Mesenteric fat pad (tissue), 1 donor: ENCODE results near the gene LAYN. TPM values are rescaled to one million over a fixed set of nuclear protein-coding genes. Genes with fewer than 3 reads are reported as not detected.

Experiments used
- DNase-seq: peaks from one replicate; pipeline ENCODE4 v3.0.0-alpha.2; 2020; ENCODE audit warnings: low spot score
- total RNA-seq: library from RNA; stranded (reverse); fragmentation: NEBNext Ultra II Directional; extraction: Animal tissue kit (Norgen Biotek cat#: 25700); gene quantifications from one replicate; pipeline ENCODE4 v1.2.1, GENCODE V29; 2021
- donor health status: DM: yes; HTN: yes; CAD: no.

Gene LAYN
- total RNA-seq, 1 donor from 2014 or later: 7.1 TPM

DNA sequence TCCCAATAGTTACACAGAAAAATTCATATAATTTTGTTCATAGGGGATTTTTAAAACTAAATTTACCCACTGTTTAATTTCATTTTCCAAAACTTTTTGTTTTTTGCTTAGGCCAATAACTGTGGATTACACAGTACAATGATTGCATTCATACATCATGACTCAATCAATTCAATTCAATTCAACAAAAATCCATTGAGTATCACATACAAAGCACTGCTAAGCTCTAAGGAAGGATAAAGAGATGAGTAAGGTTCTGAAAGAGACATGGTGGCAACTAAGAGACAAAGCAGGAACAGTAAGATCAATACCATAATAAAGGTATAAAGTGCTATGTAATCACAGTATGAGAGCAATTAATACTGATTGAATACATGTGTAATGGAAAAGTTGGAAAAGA, 9.4 kb upstream of the LAYN start:
- DNase-seq: no peak

DNA sequence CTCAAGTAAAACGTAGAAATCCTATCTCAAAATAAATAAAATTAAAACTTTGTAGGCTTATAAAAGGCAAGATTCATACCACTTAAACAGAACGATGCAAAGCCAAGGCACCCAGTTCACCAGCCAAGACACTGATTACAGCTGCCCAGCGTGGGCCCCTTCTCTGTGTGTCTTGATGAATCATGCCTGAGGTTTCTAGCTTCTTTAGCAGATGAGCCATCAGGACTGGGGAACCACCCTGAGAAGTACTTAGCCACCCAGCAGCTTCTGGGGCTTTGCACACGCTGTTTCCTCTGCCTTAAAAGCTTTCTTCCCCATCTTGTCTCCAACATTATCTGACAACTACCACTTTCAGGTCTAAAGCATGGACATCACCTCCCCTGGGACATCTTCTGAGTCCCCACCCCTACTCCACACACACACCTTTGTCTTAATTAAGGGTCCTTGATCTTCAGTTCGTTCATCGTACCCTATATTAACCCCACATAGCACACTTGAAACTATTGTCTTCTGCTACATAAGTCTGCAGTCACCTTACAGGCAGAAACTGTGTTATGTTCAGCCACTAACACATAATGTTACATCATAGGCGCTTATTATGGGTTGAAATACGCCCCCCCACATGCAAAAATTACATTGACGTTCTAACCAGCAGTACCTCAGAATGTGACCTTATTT, 8.7 kb upstream of the LAYN start:
- DNase-seq: no peak

DNA sequence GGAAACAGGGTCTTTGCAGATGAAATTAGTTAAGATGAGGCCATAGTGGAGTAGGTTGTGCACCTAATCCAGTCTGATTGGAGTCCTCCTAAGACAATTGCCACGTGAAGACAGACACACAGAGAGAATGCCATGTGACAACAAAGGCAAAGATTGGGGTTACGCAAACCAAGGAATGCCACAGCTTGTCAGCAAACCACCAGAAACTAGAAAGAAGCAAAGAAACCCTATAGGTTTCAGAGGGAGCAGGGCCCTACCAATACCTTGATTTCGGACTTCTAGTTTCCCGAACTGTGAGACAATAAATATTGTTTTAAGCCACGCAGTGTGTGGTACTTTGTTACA, 8.2 kb upstream of the LAYN start:
- DNase-seq: no peak

DNA sequence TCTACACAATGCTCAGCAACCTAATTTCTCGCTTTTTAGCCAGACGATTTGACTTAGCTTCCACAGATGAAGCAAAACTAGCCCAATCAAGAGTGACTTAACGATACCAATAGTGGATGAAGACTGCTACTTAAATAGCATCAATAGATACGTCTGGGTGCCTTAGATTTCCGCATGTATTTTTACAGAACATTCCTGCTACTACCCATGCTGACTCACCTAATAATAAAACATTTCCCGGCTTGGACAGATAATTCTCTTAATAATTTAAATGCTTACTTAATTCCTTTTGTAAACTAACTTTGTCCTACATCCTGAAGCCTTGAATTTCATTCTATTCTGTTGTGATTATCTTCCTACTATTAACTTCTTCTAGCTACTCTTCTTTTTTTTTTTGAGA, 5.2 kb upstream of the LAYN start:
- no peak for DNase-seq

DNA sequence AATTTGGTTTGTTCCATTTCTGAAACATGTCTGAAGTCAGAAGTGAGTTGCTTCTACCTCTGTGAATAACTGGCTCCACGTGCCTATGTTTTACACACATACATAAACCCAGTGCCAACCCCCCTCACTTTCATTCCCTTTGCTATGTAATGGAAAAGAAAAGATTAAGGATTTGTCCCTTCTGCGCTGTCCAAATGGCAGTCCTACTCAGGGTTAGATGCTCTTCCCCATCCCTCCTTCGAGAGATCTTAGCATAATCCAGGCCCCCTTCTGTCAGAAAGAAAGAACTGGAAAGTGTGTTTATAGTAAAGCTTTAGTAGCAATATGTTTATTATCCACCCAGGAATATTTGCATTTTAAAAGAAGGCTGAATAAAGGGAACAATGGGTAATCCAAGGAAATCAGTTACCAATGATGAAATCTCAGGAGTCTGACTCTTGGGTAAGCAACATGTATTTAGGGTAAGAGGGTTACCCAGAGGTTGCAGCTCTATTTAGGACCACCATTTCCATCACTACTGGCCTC, 3.1 kb upstream of the LAYN start:
- no peak for DNase-seq

DNA sequence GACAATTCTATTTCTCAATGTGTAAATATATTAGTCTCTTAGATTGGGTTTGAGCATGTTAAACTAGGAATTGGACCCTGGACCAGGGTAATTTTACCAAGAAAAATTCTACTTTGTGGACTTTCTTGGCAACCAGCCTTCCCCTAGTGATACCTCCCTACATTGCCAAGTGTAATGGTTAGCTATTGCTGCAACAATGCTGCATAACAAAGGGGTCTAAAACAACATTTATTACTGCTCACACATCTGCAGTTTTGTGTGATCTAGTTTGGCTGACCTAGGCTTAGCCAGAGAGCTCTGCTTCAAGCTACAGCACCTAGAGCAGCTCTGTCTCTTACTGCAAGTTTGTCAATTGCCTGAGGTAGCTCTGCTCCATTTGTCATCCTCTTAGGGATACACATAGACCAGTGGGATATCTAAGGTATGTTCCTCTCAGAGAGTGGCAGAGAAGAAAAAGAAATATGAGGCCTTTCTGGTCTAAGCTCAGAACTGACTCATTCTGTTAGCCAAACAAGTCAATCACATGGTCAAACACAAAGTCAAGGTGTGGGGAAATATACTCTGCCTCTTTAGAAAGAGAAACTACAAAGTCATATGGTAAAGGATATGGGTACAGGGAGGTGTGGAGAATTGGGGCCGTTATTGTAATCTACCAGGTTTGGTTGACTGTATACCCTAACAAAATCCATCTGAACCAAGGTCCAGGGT, 2.0 kb upstream of the LAYN start:
- no peak for DNase-seq

DNA sequence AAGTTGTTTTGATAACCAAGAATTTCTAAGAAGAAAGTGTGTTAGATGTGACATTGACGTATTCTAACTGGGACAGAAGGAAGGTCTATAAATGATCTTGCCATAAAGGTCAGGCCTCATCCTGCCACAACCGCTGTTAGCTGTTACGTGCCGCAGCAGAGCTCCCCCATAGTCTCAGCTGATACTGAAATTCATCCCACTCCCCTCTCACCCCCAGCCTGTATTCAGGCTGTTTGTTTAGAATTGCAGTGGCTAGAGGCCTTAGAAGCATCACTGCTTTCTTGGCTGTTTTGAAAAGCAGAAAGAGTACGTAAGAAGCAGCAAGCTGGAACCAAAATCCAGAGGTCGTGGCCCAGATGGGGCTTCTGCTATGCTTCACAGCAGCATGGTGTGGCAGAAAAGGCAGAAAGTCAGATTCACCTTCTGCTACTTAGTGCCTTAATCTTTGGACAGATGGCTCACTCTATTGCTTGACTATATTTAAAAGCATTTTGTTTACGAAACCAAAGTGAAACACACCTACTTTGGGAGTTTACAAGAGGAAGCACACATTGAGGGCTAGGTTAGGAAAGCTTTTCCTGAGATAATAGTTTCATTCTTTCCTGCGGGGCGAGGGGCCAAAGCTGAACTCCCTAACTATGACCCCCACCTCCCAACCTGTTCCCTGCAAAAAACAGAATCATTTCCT, 950 bp upstream of the LAYN start:
- DNase-seq: no peak

DNA sequence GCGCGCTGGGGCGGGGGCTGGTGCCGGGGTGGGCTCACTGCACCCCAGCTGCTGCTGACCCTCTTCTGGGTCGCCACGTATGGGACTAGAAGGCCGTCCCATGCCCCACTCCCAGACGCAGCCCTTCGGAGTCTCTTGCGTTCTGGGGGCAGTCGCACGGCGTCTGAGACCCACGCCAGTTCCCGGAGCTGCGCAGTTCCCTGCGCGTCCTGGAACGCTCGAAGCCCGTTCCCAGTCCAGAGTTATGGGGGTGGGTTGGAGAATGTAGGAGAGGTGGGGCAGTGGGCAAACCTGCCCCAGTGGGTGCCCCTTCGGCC, 375 bp downstream of the LAYN start:
- no peak for DNase-seq

DNA sequence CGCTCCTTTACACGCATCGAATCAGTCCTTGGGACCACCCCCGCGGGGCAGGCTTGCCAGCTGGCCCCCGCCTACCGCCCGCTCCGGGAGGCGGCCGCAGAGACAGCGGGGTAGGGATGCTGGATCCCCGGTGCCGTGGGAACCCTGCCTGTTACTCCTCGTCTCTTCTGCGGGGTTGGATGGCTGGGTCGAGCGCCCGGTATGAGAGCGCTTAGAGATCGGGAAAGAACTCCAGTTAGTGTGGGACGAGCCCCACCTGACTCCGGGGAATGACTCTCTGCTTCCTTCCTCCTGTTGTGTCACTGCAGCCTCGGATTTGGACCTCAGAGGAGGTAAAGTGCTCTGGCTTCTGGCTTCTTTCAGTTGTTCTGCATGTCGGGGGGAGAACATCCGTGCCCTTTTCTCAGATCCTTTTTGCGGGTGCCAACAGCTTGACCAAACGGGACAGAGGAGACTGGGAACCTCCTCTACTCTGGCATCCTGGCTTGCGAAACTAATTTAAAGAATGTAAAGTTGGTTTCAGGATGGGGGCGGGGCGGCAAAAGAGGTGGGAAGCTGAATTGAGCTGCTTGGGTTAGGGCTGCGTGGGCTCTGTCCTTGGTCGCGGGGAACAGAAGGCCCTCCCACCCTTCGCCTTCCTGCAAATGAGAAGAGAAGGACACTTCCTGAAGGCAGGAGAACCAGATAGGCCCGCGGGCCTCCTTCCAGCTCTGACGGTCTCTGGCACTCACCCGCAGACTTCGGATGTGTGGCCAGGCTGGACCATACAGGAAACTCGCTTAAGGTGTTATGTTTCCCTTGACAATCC, 938 bp downstream of the LAYN start:
- no peak for DNase-seq

DNA sequence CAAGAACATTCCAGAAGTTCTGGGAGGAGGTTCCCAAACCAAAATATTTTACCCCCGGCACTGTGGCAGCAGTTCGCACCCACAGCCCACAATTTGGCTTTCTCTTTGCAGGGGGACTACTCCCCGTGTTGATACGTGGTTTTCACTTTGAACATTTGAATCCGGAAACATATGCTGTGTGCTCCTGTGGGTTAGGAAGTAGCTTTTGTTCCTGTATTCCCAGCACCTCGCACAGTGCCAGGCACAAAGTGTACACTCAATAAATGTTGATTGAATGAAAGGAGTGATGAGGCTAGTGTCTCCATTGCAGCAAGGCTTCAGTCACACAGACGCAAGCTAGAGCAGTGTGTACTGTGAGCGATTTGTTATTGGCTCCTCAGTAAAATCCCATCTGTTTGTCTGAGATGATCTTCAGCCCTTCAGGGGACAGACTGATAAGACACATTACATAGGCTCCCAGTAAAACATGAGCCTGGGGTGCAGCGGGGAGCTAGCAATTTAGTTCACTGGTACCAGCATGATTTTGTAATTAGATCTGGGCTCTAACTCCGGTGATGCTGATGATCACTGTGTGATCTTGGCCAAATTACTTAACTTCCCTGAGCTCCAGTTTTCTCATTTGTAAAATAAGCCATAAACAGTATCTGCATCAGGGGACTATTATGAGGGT, 2.2 kb downstream of the LAYN start:
- DNase-seq: no peak

DNA sequence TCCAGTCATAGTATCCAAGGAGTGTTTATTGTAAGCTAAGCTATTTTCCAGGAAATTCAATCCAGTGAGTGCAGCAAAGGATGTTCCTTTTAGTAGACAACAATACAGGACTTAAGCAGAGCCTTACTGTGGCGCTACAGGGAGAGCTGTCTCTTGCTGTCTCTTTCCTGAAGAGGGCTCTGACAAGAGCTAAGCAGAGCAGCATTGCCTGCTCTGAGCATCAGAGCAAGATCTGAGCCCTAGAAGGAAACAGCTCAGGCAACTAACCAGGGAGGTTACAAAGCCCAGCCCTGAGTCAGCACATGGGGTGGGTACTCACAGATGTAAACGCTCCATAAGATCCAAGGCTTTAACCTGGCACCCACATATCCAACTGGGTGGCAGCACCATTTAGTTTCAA, 8.0 kb downstream of the LAYN start:
- no peak for DNase-seq

DNA sequence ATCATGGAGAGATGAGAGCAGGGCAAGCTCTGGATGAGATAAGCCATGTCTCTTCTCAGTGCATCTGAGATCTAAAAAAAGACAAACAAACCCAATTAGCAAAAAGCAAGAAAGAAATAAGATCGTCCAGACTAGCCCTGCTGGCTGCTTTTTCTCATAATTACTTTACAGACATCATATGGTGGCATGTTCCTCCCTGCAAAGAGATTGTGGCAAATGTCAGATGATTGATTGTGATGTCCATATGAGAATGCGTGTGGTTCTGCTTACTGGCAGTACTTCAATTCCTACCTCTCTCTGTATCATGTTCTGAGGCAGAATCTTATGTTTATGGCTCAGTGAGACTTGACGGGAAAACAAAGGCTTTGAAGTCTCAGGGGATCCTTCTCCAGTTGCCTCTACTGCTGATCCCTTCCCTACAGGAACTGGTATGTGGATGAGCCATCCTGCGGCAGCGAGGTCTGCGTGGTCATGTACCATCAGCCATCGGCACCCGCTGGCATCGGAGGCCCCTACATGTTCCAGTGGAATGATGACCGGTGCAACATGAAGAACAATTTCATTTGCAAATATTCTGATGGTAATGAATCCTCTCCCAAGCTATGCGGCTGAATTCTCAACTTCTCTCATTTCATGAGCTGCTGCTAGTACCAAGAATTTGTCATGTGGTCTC, 8.8 kb downstream of the LAYN start:
- DNase-seq: no peak

DNA sequence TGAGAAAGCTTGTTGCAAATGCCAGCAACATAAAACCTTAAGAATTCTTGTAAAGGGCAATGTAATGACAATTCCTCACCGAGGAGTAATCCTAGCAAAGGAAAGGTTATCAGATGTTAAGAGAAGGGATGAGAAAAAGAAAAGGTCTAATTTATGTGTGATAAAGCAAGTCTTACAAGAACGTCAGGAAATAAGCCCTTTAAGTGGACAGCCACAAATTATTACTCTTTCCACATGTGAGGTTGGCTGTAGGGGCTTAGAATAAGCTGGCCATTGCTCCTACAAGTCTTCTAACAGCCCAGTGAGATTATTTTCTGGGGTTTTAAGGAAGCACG, 9.3 kb downstream of the LAYN start:
- no peak for DNase-seq

DNA sequence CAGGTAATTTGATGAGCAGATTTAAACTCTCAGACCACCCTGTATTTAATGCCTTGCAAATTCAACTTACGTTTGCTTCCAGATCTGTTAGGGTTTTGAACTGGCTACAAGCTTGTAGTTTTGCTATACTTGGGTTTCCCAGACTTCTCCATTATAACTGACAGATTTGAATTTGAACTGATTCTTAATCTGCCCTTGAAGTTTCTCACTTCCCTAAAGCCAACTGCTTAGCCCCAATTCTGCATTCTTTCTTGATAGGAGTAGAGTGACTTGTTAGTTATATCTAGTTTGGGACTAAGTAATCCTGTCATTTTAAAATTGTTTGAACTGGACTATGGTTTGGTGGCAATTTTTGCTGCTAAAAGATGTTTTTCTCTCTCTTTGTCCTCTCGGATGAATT, 9.7 kb downstream of the LAYN start:
- DNase-seq: no peak

DNA sequence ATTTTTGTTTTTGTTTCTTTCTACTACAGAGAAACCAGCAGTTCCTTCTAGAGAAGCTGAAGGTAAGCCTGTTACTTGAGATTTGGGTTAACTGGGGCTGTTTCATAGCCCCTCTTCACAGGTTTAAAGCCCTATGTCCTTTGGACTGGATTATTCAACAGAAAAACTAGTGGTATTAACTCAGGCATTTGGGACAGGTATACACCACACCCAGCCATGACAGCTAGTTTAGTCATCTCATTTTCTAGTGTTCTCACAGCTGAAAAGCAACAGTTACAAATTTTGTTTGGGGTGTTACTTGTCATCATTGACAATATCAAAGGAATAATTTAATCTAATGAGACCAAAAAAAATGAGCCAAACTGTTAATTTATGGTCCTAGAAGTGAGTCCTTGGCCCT, 14.0 kb downstream of the LAYN start:
- no peak for DNase-seq

DNA sequence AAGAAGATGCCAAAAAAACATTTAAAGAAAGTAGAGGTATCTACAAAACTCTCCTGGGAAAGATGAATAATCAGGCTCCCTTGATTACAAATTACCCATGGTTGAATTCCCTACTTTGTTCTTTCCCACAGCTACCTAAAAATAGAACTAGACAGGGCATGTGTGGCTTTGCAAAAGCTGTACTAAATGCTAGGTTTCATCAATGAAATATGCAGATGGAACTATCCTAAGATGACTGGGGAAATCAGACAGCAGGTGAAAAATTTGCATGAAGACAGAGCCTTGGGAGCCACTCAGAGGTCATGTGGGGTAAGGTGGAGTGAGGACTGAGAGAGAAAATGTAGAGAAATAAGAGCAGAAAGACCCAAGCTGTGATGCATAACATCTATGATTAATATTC, 14.7 kb downstream of the LAYN start:
- no peak for DNase-seq

DNA sequence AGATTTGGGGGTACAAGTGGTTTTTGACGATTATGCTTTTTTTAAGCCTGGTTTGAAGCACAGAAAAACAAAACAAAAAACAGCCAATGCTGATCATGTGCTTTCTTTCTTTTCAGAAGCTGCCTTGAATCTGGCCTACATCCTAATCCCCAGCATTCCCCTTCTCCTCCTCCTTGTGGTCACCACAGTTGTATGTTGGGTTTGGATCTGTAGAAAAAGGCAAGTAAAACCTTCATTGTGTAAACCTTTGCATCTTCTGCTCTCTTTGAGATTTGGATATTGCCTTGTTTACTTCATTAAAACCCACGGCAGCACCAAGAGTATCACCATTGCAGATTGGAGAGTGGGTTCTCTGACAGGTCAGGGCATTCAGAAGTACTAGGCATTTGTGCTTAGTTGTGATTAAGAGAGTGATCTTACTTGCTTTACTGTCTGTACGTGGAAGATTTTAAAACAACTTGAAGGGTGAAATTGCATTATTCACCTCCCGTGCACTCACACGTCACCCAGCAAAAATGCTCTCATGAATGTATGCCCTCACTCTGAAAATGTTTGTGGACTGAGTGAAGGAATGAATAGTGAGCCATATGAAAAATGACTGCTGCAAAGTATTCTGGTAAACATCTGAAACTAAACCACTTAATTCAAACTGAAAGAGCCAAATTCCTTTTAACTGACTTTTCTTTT, 17.0 kb downstream of the LAYN start:
- DNase-seq: no peak

DNA sequence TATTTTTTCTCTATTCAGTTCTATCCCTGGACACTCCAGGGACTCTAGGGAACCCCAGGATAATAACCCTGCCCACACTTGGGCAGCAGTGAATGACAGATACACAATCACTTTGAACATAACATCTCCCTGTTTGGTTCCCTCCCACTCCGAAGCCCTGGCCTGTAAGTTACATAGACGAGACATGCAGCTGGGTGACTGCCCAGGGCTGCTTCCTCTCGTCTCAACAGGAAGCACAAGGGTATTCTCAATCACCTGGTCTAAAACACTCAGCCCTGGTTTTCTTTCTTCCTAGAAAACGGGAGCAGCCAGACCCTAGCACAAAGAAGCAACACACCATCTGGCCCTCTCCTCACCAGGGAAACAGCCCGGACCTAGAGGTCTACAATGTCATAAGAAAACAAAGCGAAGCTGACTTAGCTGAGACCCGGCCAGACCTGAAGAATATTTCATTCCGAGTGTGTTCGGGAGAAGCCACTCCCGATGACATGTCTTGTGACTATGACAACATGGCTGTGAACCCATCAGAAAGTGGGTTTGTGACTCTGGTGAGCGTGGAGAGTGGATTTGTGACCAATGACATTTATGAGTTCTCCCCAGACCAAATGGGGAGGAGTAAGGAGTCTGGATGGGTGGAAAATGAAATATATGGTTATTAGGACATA, 19.4 kb downstream of the LAYN start:
- DNase-seq: no peak

DNA sequence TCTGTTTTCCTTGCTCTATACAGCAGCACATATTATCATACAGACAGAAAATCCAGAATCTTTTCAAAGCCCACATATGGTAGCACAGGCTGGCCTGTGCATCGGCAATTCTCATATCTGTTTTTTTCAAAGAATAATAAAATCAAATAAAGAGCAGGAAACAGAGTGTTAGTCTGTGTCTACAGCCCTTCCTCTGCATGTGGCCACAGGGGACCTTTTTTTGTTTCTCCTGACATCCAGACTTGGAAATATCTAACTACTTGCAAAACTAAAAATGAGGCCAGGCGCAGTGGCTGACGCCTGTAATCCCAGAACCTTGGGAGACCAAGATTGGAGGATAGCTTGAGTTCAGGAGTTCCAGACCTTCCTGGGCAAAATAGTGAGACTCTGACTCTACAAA, 20.3 kb downstream of the LAYN start:
- no peak for DNase-seq

DNA sequence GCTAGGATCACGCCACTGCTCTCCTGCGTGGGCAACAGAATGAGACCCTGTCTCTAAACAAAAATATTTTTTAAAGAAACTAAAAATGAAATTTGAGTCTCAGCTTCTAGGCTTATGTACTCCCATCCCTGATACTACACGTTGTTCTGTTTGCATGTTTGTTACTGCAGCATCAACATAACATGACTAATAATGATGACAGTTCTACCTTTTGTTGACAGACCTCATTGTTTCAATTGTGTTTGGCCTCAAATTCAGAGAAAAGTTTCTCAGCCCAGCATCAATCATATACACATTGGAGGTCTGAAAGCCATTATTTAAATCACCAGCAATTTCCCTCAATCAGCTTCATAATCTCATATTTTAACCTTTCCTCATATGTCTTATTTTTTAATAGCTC, 20.8 kb downstream of the LAYN start:
- no peak for DNase-seq
